Tibial nerve (tissue), 4 donors: ENCODE data around the gene ZSCAN2.

Experiments
- EP300 ChIP-seq, 2 donors: sonication (generic); formaldehyde crosslinking; IDR thresholded peaks; one replicate each; pipeline ENCODE4 v1.6.1; 2017; ENCODE audit warnings: antibody characterized with exemption in 2 of 2, mild to moderate bottlenecking in 1 of 2
- POLR2A ChIP-seq, 2 donors: fragments of 450-650 bp; IDR thresholded peaks; one replicate each; pipeline ENCODE4 v1.6.1; 2017; ENCODE audit warnings: antibody characterized with exemption in 2 of 2, mild to moderate bottlenecking in 2 of 2, moderate library complexity in 2 of 2
- TF ChIP-seq, protein P1 (sequence below), 5 experiments: fragments of 200-600 bp in 3 of 5; fragments of 450-650 bp in 2 of 5; sonication (generic) in 3 of 5; IDR thresholded peaks; one replicate each; pipeline ENCODE4 v1.5.1; 2016 to 2019; ENCODE audit warnings: antibody characterized with exemption in 5 of 5, mild to moderate bottlenecking in 3 of 5, moderate library complexity in 2 of 5

DNA sequence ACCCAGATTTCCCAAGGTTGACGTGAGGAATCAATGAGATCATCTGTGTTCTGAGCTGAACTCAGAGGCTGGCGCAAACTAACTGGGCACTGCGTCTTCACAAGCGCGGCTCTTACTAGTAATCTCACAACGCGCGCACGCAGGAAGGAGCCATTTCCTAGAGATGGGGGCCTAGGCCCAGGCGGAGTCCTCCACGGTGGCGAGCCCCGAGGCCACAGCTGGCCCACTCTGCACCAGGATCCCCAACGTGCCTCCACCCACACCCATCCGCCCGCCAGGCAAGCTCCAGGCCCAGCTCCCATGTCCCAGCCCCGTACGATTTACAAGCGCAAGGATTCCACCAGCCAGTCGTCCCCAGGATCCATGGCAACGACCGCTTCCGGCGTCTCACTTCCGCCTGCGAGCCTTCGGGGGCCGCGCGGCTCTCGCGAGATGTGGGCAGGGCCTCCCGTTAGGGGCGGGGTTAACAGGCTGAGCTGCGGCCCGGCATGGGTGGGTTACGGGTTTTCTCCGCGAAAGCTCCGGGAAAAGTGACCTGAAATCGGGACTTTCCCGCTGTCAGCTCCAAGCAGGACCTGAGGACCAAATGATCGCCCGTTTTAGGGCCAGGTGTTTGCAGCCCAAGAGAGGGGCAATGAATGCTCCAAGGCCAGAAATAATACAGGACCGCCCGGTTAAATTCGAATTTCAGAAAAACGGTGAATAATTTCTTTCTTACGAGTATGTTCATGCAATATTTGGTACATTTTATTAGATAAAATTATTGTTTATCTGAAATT is 53.3 kb downstream of the ZSCAN2 start, which contains the start of gene WDR73:
- TF ChIP-seq POLR2A (IDR thresholded peaks at IDR 0.05) (peak; percentile 68 to 74), EP300 (IDR thresholded peaks at IDR 0.05) (peak; percentile 77 to 92)
- TF ChIP-seq, protein P1, sequence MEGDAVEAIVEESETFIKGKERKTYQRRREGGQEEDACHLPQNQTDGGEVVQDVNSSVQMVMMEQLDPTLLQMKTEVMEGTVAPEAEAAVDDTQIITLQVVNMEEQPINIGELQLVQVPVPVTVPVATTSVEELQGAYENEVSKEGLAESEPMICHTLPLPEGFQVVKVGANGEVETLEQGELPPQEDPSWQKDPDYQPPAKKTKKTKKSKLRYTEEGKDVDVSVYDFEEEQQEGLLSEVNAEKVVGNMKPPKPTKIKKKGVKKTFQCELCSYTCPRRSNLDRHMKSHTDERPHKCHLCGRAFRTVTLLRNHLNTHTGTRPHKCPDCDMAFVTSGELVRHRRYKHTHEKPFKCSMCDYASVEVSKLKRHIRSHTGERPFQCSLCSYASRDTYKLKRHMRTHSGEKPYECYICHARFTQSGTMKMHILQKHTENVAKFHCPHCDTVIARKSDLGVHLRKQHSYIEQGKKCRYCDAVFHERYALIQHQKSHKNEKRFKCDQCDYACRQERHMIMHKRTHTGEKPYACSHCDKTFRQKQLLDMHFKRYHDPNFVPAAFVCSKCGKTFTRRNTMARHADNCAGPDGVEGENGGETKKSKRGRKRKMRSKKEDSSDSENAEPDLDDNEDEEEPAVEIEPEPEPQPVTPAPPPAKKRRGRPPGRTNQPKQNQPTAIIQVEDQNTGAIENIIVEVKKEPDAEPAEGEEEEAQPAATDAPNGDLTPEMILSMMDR (IDR thresholded peaks at IDR 0.05) = no peak
